Testis (tissue), 3 donors: ENCODE results near the gene NHERF1. TPM values are rescaled to one million over a fixed set of nuclear protein-coding genes. Genes with fewer than 3 reads are reported as not detected.

Experiments
- DNase-seq: peaks from one replicate; pipeline ENCODE4 v3.0.0-alpha.2; 2019
- H3K27ac ChIP-seq, 2 donors: fragments of 200-600 bp; sonication (generic); one replicate each; pipeline ENCODE4 v1.5.1; 2019
- H3K27me3 ChIP-seq: fragments of 200-600 bp; sonication (generic); one replicate; pipeline ENCODE4 v1.5.1; 2019
- H3K36me3 ChIP-seq: fragments of 200-600 bp; sonication (generic); one replicate; pipeline ENCODE4 v1.5.1; 2017; ENCODE audit warnings: low read depth; ENCODE audit errors: missing control alignments
- H3K4me1 ChIP-seq: fragments of 200-600 bp; sonication (generic); one replicate; pipeline ENCODE4 v1.5.1; 2019
- H3K4me3 ChIP-seq, 2 donors: fragments of 200-600 bp; sonication (generic); one replicate each; pipeline ENCODE4 v1.5.1; 2017 to 2019
- H3K9me3 ChIP-seq: fragments of 200-600 bp; sonication (generic); one replicate; pipeline ENCODE4 v1.5.1; 2017
- CTCF ChIP-seq, 3 experiments: fragments of 450-650 bp in 2 of 3; fragments of 200-600 bp in 1 of 3; sonication (generic) in 1 of 3; IDR thresholded peaks; one replicate each; pipeline ENCODE4 v1.5.1; 2016 to 2019; ENCODE audit warnings: antibody characterized with exemption in 3 of 3, mild to moderate bottlenecking in 2 of 3, moderate library complexity in 1 of 3
- POLR2A ChIP-seq: fragments of 450-650 bp; IDR thresholded peaks from one replicate; pipeline ENCODE4 v1.6.1; 2017; ENCODE audit warnings: antibody characterized with exemption, mild to moderate bottlenecking, moderate library complexity
- WGBS, 2 donors: methylation state at CpG; one replicate each; pipeline ENCODE4 v1.1.5; 2018; 5-methylcytosine and 5-hydroxymethylcytosine counted together
- intact Hi-C: fragments of 100-400 bp; cut with DNase I; formaldehyde crosslinking; loops from one replicate; pipeline ENCODE4 v1.15.1; 2023; ENCODE audit warnings: low total_unique reads
- polyA plus RNA-seq: library from polyadenylated mRNA; stranded (reverse); fragments of 350-450 nt; fragmentation: Illumina TruSeq; extraction: RNeasy Lipid Tissue Mini Kit (QIAGEN cat#74804); gene quantifications from one replicate; pipeline ENCODE4 v1.2.3, GENCODE V29; 2014; ENCODE audit warnings: low read depth, low replicate concordance; ENCODE audit not compliant: insufficient read depth
- total RNA-seq, 2 donors: library from RNA; depleted of rRNA; stranded (reverse); fragments of >200 nt; gene quantifications; one replicate each; pipeline ENCODE4 v1.2.3, GENCODE V29; 2016

The NHERF1 gene
- total and polyA plus RNA-seq, 3 donors from 2014 or later = 26.9 to 69.2 (median 28.6) TPM

GRCh38 chr17:74730491-74731346 is 17.7 kb upstream of the NHERF1 start:
- Histone ChIP-seq H3K4me1 (no peaks in the 10 kb centered on the region), H3K27me3 (no peaks in the 10 kb centered on the region), H3K4me3 (no peak overlapping the region), H3K27ac (no peak overlapping the region), H3K36me3 (no peaks in the 10 kb centered on the region), H3K9me3 (no peaks in the 10 kb centered on the region)
- intact Hi-C loops = no loop called here
- 81 to 94% methylated on average over 7 to 16 of the region's 16 CpGs for WGBS, 2 donors
- TF ChIP-seq POLR2A (no peak), CTCF (IDR thresholded peaks at IDR 0.05) (no peak)
- no peak for DNase-seq

GRCh38 chr17:74731347-74731605 is 17.2 kb upstream of the NHERF1 start:
- 85 to 90% methylated on average over 2 to 4 of the region's 4 CpGs for WGBS, 2 donors
- no peak overlapping the region for H3K27ac ChIP-seq
- H3K4me3 ChIP-seq = no peak overlapping the region
- DNase-seq = no peak
- no peaks in the 10 kb centered on the region for H3K27me3 ChIP-seq
- TF ChIP-seq CTCF (IDR thresholded peaks at IDR 0.05) = no peak
- no peak for TF ChIP-seq POLR2A
- H3K9me3 ChIP-seq = no peaks in the 10 kb centered on the region
- intact Hi-C loops = no loop called here
- H3K36me3 ChIP-seq = no peaks in the 10 kb centered on the region
- H3K4me1 ChIP-seq = no peaks in the 10 kb centered on the region

- H3K27ac ChIP-seq = no peak overlapping the region
- H3K27me3 ChIP-seq = no peaks in the 10 kb centered on the region
- H3K4me1 ChIP-seq = peaks cover under 1% of the 10 kb centered on the region
- DNase-seq = no peak
- H3K4me3 ChIP-seq = no peak overlapping the region
- intact Hi-C loops = no loop called here
- TF ChIP-seq CTCF (IDR thresholded peaks at IDR 0.05) (no peak), POLR2A (no peak)
- no peaks in the 10 kb centered on the region for H3K9me3 ChIP-seq
- no peaks in the 10 kb centered on the region for H3K36me3 ChIP-seq
- 81% methylated on average over 12 of the region's 12 CpGs for WGBS, 2 donors
These were observed 16.2 kb upstream of the NHERF1 start for GRCh38 chr17:74732042-74732867.

GRCh38 chr17:74733365-74734122 is 14.9 kb upstream of the NHERF1 start:
- H3K9me3 ChIP-seq = no peaks in the 10 kb centered on the region
- H3K36me3 ChIP-seq = no peaks in the 10 kb centered on the region
- no peak overlapping the region for H3K4me3 ChIP-seq
- DNase-seq = no peak
- H3K27me3 ChIP-seq = no peaks in the 10 kb centered on the region
- TF ChIP-seq POLR2A (no peak), CTCF (IDR thresholded peaks at IDR 0.05) (no peak)
- H3K27ac ChIP-seq = no peak overlapping the region
- 58 to 65% methylated on average over 7 to 9 of the region's 9 CpGs for WGBS, 2 donors
- H3K4me1 ChIP-seq = peaks cover 12% of the 10 kb centered on the region
- intact Hi-C loops = no loop called here
